HG02943 (cell line): ENCODE results near the gene U2SURP.

ENCODE experiments used
- ATAC-seq: cut with Tn5 transposase; IDR thresholded peaks from one replicate; pipeline ENCODE4 v1.9.1; 2021; ENCODE audit warnings: mild to moderate bottlenecking, low read depth, moderate library complexity; ENCODE audit not compliant: unreplicated experiment

The U2SURP gene

GRCh38 chr3:143098032-143098764 lies 96.8 kb downstream of the U2SURP start:
- ATAC-seq = no peak

- no peak for ATAC-seq
Observed at GRCh38 chr3:143099210-143099609, 97.8 kb downstream of the U2SURP start.

GRCh38 chr3:143099690-143100089 lies 98.3 kb downstream of the U2SURP start:
- no peak for ATAC-seq

- ATAC-seq = no peak
Observed at GRCh38 chr3:143100451-143100850, 99.1 kb downstream of the U2SURP start.

- no peak for ATAC-seq
Observed at GRCh38 chr3:143101792-143102381, 100.5 kb downstream of the U2SURP start.

- no peak for ATAC-seq
Observed at GRCh38 chr3:143103652-143104051, 102.3 kb downstream of the U2SURP start.

- no peak for ATAC-seq
Observed at GRCh38 chr3:143105170-143105569, 103.8 kb downstream of the U2SURP start.

- no peak for ATAC-seq
Observed at GRCh38 chr3:143109861-143110260, 108.5 kb downstream of the U2SURP start.
